Naive thymus-derived CD4-positive, alpha-beta T cell (primary cell): ENCODE data around the gene PRAF2. TPM values are rescaled to one million over a fixed set of nuclear protein-coding genes. Genes with fewer than 3 reads are reported as not detected.

Experiments used
- ATAC-seq: fragments of 150-1000 bp; cut with Tn5 transposase; 2 replicates; pipeline ENCODE4 v1.10.0; 2021; ENCODE audit warnings: mild to moderate bottlenecking, moderate library complexity
- CTCF ChIA-PET: fragments of 350-600 bp; sonication (Branson Sonifier 250); formaldehyde crosslinking; loops from one replicate; lab custom pipeline; 2021; ENCODE audit warnings: antibody characterized with exemption; lab: Charles Lee
- POLR2A ChIA-PET: fragments of 350-600 bp; sonication (Branson Sonifier 250); formaldehyde crosslinking; loops from one replicate; lab custom pipeline; 2021; ENCODE audit warnings: antibody characterized with exemption, inconsistent platforms; lab: Charles Lee
- DNase-seq, 9 donors: peaks; one replicate each; pipeline versions ENCODE4 v3.0.0 to v3.0.0-alpha.2; 2020 to 2022; ENCODE audit warnings: mixed read lengths in 1 of 9
- H3K27ac ChIP-seq: one replicate; pipeline ENCODE4 v1.7.0; 2013; ENCODE audit warnings: mild to moderate bottlenecking, low read depth, low read length, moderate library complexity
- H3K27me3 ChIP-seq, 2 donors: one replicate each; pipeline ENCODE4 v1.7.0; 2013; ENCODE audit warnings: low read length in 2 of 2, mild to moderate bottlenecking in 2 of 2, moderate library complexity in 2 of 2; ENCODE audit not compliant: control insufficient read depth in 2 of 2, insufficient read depth in 2 of 2
- H3K36me3 ChIP-seq, 3 experiments: 1 replicate in 2 of 3; 2 replicates in 1 of 3; pipeline ENCODE4 v1.7.0; 2013; ENCODE audit warnings: low read length in 3 of 3, mild to moderate bottlenecking in 3 of 3, moderate library complexity in 1 of 3; ENCODE audit not compliant: insufficient read depth in 3 of 3, control insufficient read depth in 2 of 3
- H3K4me1 ChIP-seq, 2 donors: one replicate each; pipeline ENCODE4 v1.7.0; 2013; ENCODE audit warnings: low read length in 2 of 2, mild to moderate bottlenecking in 2 of 2, moderate library complexity in 1 of 2; ENCODE audit not compliant: control insufficient read depth in 2 of 2, insufficient read depth in 2 of 2
- H3K4me3 ChIP-seq: 2 replicates; pipeline ENCODE4 v1.7.0; 2013; ENCODE audit warnings: mild to moderate bottlenecking, low read length
- H3K9me3 ChIP-seq, 3 experiments: 1 replicate in 2 of 3; 2 replicates in 1 of 3; pipeline ENCODE4 v1.7.0; 2013; ENCODE audit warnings: low read length in 3 of 3; ENCODE audit not compliant: control insufficient read depth in 2 of 3
- H3K27ac Mint-ChIP-seq, 9 donors: one replicate each; pipeline ENCODE4 v1.8.0; 2020 to 2022; ENCODE audit warnings: mixed read lengths in 9 of 9, mild to moderate bottlenecking in 8 of 9, moderate library complexity in 5 of 9, inconsistent platforms in 2 of 9
- H3K27me3 Mint-ChIP-seq, 5 donors: one replicate each; pipeline ENCODE4 v1.8.0; 2021 to 2022; ENCODE audit warnings: mixed read lengths in 5 of 5, mild to moderate bottlenecking in 1 of 5
- H3K36me3 Mint-ChIP-seq, 5 donors: one replicate each; pipeline ENCODE4 v1.8.0; 2020 to 2022; ENCODE audit warnings: mixed read lengths in 5 of 5, mild to moderate bottlenecking in 3 of 5, inconsistent platforms in 1 of 5
- H3K4me1 Mint-ChIP-seq, 7 donors: one replicate each; pipeline ENCODE4 v1.8.0; 2020 to 2022; ENCODE audit warnings: mixed read lengths in 7 of 7, mild to moderate bottlenecking in 3 of 7, inconsistent platforms in 1 of 7
- H3K4me3 Mint-ChIP-seq, 10 donors: one replicate each; pipeline ENCODE4 v1.8.0; 2020 to 2022; ENCODE audit warnings: mild to moderate bottlenecking in 10 of 10, mixed read lengths in 10 of 10, moderate library complexity in 6 of 10, inconsistent platforms in 2 of 10
- H3K9me3 Mint-ChIP-seq, 11 donors: one replicate each; pipeline ENCODE4 v1.8.0; 2020 to 2022; ENCODE audit warnings: mixed read lengths in 11 of 11, mild to moderate bottlenecking in 4 of 11, inconsistent platforms in 1 of 11, moderate library complexity in 1 of 11
- intact Hi-C, 2 donors: fragments of 100-400 bp; cut with micrococcal nuclease; formaldehyde crosslinking; loops; one replicate each; pipeline ENCODE4 v1.15.1; 2023
- polyA plus RNA-seq, 2 donors: library from polyadenylated mRNA; unstranded; fragments of 300-500 nt; fragmentation: Illumina TruSeq; gene quantifications; one replicate each; pipeline ENCODE4 v1.2.3, GENCODE V29; 2021
- total RNA-seq, 6 experiments: library from RNA in 5 of 6; stranded (reverse) in 5 of 6; gene quantifications; 1 replicate in 5 of 6; 2 replicates in 1 of 6; pipeline ENCODE4 v1.2.3 and lab custom pipeline; 2021 to 2026

The PRAF2 gene
- total and polyA plus RNA-seq, 7 experiments from 2014 or later, result 15.9 to 56.4 (median 24.8) TPM

GRCh38 chrX:49071877-49072711 is 1.7 kb downstream of the PRAF2 start:
- peak overlapping the region in 5 of 10 donors; percentile 23 to 59 (median 33) for H3K4me3 Mint-ChIP-seq
- peaks cover 0 to 21% (median 0%) of the 10 kb centered on the region in 5 donors for H3K36me3 Mint-ChIP-seq
- ATAC-seq (no peak), DNase-seq (no peak)
- H3K9me3 Mint-ChIP-seq, result peaks cover 0 to 3% (median 0%) of the 10 kb centered on the region in 11 donors
- H3K27me3 Mint-ChIP-seq, result no peaks in the 10 kb centered on the region
- CTCF ChIA-PET, result no interaction called here
- Histone ChIP-seq H3K36me3 (peaks cover 0 to 6% (median 0%) of the 10 kb centered on the region in 3 experiments), H3K27ac (no peak overlapping the region), H3K27me3 (no peaks in the 10 kb centered on the region), H3K4me1 (peaks cover 4 to 10% of the 10 kb centered on the region in 2 donors), H3K9me3 (no peaks in the 10 kb centered on the region), H3K4me3 (no peak overlapping the region)
- POLR2A ChIA-PET, result no interaction called here
- intact Hi-C loops, result loop anchor here (2.0 to 10.0 kb wide), 4 partner anchors 17 to 193 kb away; partner anchors contain the start of genes FOXP3 (in 1 of the 2), GRIPAP1 (in 1 of the 2), MAGIX (in 1 of the 2) and PPP1R3F (in 1 of the 2)
- H3K27ac Mint-ChIP-seq, result peak overlapping the region in 1 of 9 donors; percentile 14
- H3K4me1 Mint-ChIP-seq, result peaks cover 4 to 20% (median 12%) of the 10 kb centered on the region in 7 donors

DNA sequence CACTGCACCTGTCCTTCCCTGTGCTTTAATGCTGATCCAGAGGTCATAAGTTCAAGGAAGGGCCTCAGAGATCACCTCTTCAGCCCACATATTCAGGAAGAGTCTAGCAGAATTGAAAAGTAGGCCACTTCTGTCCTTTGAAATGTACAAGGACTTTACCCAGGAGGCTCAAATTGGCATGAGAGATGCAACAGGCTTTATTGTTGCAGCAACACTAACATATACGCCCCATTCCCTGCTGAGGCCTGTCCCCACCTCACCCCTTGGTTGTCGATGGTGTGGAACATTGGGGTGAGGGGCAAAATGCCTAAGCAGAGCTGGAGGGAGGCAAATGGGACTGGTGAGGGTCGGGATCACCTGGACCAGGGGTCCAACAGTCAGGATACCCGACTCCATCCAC is 2.8 kb downstream of the PRAF2 start:
- no peak for DNase-seq
- CTCF ChIA-PET, result no interaction called here
- Mint-ChIP-seq H3K27ac (peak overlapping the region in 3 of 9 donors; percentile 3 to 59 (median 22)), H3K36me3 (peaks cover 0 to 21% (median 0%) of the 10 kb centered on the region in 5 donors), H3K4me3 (peak overlapping the region in 2 of 10 donors; percentile 16 to 52), H3K9me3 (peaks cover 0 to 3% (median 0%) of the 10 kb centered on the region in 11 donors), H3K27me3 (no peaks in the 10 kb centered on the region), H3K4me1 (peaks cover 4 to 20% (median 12%) of the 10 kb centered on the region in 7 donors)
- no peak for ATAC-seq
- Histone ChIP-seq H3K36me3 (peaks cover 0 to 5% (median 0%) of the 10 kb centered on the region in 3 experiments), H3K4me3 (no peak overlapping the region), H3K4me1 (peaks cover 4 to 10% of the 10 kb centered on the region in 2 donors), H3K27me3 (no peaks in the 10 kb centered on the region), H3K27ac (no peak overlapping the region), H3K9me3 (no peaks in the 10 kb centered on the region)
- intact Hi-C loops, result loop anchor here in 1 of 2 donors (10.0 kb wide), 2 partner anchors 94 to 194 kb away; partner anchors contain the start of genes FOXP3, MAGIX and PPP1R3F
- POLR2A ChIA-PET, result interaction anchor here (0.5 to 1.1 kb wide), 2 partner anchors 9 to 12 kb away, joined by 3 read pairs; partner anchors contain the start of gene WDR45

DNA sequence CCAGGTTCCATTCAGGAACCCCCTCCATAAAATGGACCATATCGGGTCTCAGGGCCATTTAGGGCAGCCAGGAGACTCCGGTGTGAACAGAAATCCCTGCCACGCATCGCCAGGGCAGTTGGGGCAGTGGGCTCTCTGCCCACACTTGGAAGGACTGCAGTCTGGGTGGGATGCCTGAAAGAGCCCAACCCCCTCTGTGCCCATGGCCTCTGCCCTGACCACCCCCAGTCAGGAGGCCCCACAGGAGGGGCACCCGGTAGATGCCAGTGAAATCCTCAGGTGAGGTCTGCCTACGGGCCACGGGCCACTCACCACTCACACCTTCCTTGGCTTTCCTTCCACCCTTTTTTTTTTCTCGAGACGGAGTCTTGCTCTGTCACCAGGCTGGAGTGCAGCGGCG is 4.8 kb downstream of the PRAF2 start:
- CTCF ChIA-PET, result no interaction called here

DNA sequence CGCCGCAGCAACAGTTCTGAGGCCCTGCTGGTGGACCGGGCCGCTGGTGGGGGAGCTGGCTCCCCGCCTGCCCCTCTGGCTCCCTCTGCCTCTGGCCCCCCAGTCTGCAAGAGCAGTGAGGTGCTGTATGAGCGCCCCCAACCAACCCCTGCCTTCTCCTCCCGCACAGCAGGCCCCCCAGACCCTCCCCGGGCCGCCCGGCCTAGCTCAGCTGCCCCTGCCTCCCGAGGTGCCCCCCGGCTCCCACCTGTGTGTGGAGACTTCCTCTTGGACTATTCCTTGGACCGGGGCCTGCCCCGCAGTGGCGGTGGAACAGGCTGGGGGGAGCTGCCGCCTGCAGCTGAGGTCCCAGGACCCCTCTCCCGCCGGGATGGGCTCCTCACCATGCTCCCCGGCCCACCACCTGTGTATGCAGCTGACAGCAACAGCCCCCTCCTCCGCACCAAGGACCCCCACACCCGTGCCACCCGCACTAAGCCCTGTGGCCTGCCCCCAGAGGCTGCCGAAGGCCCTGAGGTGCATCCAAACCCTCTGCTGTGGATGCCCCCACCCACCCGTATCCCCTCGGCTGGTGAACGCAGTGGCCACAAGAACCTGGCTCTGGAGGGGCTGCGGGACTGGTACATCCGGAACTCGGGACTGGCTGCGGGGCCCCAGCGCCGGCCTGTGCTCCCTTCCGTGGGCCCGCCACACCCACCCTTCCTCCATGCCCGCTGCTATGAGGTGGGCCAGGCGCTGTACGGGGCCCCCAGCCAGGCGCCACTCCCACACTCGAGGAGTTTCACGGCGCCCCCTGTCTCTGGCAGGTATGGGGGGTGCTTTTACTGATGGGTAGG is 6.3 kb downstream of the PRAF2 start:
- ChIA-PET CTCF (no interaction called here), POLR2A (interaction anchor here (2.0 kb wide), 1 partner anchor 12 kb away, joined by 5 read pairs; the partner anchor contains the start of gene WDR45)
- H3K4me3 Mint-ChIP-seq, result no peak overlapping the region
- peak overlapping the region in 1 of 9 donors; percentile 59 for H3K27ac Mint-ChIP-seq
- H3K9me3 Mint-ChIP-seq, result no peaks in the 10 kb centered on the region
- no peaks in the 10 kb centered on the region for H3K27me3 Mint-ChIP-seq
- H3K36me3 Mint-ChIP-seq, result peaks cover 0 to 6% (median 0%) of the 10 kb centered on the region in 5 donors
- Histone ChIP-seq H3K4me1 (peaks cover 0 to 1% of the 10 kb centered on the region in 2 donors), H3K36me3 (peaks cover 0 to 9% (median 0%) of the 10 kb centered on the region in 3 experiments), H3K4me3 (no peak overlapping the region), H3K27ac (no peak overlapping the region), H3K9me3 (no peaks in the 10 kb centered on the region), H3K27me3 (no peaks in the 10 kb centered on the region)
- H3K4me1 Mint-ChIP-seq, result peaks cover 0 to 4% (median 0%) of the 10 kb centered on the region in 7 donors
- DNase-seq, result no peak
- intact Hi-C loops, result no loop called here
- ATAC-seq, result no peak

More for the DNA sequence above, 4.8 kb downstream of the PRAF2 start:
- no peaks in the 10 kb centered on the region for H3K27me3 ChIP-seq
- H3K27me3 Mint-ChIP-seq, result no peaks in the 10 kb centered on the region
- H3K9me3 Mint-ChIP-seq, result peaks cover 0 to 3% (median 0%) of the 10 kb centered on the region in 11 donors
- peaks cover 0 to 14% (median 0%) of the 10 kb centered on the region in 5 donors for H3K36me3 Mint-ChIP-seq
- no peak overlapping the region for H3K27ac ChIP-seq
- no peak overlapping the region for H3K27ac Mint-ChIP-seq
- no peak overlapping the region for H3K4me3 Mint-ChIP-seq
- ATAC-seq (no peak), DNase-seq (no peak)
- H3K4me1 Mint-ChIP-seq, result peaks cover 4 to 14% (median 11%) of the 10 kb centered on the region in 7 donors
- H3K4me3 ChIP-seq, result no peak overlapping the region
- no peaks in the 10 kb centered on the region for H3K9me3 ChIP-seq
- peaks cover 0 to 7% (median 0%) of the 10 kb centered on the region in 3 experiments for H3K36me3 ChIP-seq
- H3K4me1 ChIP-seq, result peaks cover under 1 to 10% of the 10 kb centered on the region in 2 donors
- intact Hi-C loops, result no loop called here
- POLR2A ChIA-PET, result no interaction called here

GRCh38 chrX:49066690-49067089 is 7.1 kb downstream of the PRAF2 start:
- Mint-ChIP-seq H3K27me3 (no peaks in the 10 kb centered on the region), H3K27ac (no peak overlapping the region), H3K9me3 (no peaks in the 10 kb centered on the region), H3K36me3 (peaks cover 0 to 6% (median 0%) of the 10 kb centered on the region in 5 donors), H3K4me3 (no peak overlapping the region), H3K4me1 (peaks cover 0 to under 1% (median 0%) of the 10 kb centered on the region in 7 donors)
- H3K9me3 ChIP-seq, result no peaks in the 10 kb centered on the region
- intact Hi-C loops, result no loop called here
- no peak for DNase-seq
- peaks cover 0 to 13% (median 0%) of the 10 kb centered on the region in 3 experiments for H3K36me3 ChIP-seq
- no peaks in the 10 kb centered on the region for H3K4me1 ChIP-seq
- H3K4me3 ChIP-seq, result no peak overlapping the region
- ATAC-seq, result no peak
- no peaks in the 10 kb centered on the region for H3K27me3 ChIP-seq
- POLR2A ChIA-PET, result interaction anchor here (2.0 kb wide), 1 partner anchor 13 kb away, joined by 5 read pairs; the partner anchor contains the start of gene WDR45
- CTCF ChIA-PET, result no interaction called here
- H3K27ac ChIP-seq, result no peak overlapping the region

GRCh38 chrX:49066278-49066677 is 7.5 kb downstream of the PRAF2 start:
- no peak overlapping the region for H3K4me3 ChIP-seq
- ChIA-PET CTCF (no interaction called here), POLR2A (interaction anchor here (2.0 kb wide), 1 partner anchor 13 kb away, joined by 5 read pairs; the partner anchor contains the start of gene WDR45)
- intact Hi-C loops, result no loop called here
- peaks cover 0 to 13% (median 0%) of the 10 kb centered on the region in 3 experiments for H3K36me3 ChIP-seq
- H3K27ac Mint-ChIP-seq, result no peak overlapping the region
- no peaks in the 10 kb centered on the region for H3K9me3 Mint-ChIP-seq
- DNase-seq (no peak), ATAC-seq (no peak)
- peaks cover 0 to 5% (median 0%) of the 10 kb centered on the region in 5 donors for H3K36me3 Mint-ChIP-seq
- no peaks in the 10 kb centered on the region for H3K4me1 ChIP-seq
- no peak overlapping the region for H3K27ac ChIP-seq
- no peaks in the 10 kb centered on the region for H3K27me3 ChIP-seq
- H3K4me1 Mint-ChIP-seq, result no peaks in the 10 kb centered on the region
- H3K27me3 Mint-ChIP-seq, result no peaks in the 10 kb centered on the region
- H3K4me3 Mint-ChIP-seq, result no peak overlapping the region
- no peaks in the 10 kb centered on the region for H3K9me3 ChIP-seq
